ENCODE data around the gene NRXN3.

Gene NRXN3

DNA sequence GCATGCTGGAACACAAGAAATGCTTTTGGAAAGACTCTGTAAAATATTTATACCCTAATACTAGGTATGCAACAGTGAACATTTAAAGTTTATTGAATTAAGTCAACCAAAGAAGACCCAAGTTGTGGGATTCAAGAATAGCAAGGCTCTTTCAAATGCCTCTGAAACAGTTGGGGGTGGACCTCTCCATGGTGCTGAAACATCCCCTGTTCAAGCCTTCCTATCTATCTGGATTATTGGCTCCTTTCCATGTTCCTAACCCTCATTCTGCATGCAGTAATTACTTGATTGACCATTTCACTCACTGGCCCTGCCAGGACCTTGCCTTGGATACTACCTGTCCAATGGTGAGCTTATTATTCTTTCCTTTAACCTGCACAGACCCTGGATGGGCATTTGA is 349.7 kb downstream of the NRXN3 start:
- TF ChIP-seq GATA2 (IDR thresholded peaks at IDR 0.05; ENCODE audit: low read depth, low read length) (no peak), GATA3 (IDR thresholded peaks at IDR 0.05; ENCODE audit: low read depth, low read length) (no peak)

- TF ChIP-seq GATA2 (IDR thresholded peaks at IDR 0.05; ENCODE audit: low read depth, low read length), result no peak
- TF ChIP-seq GATA3 (IDR thresholded peaks at IDR 0.05; ENCODE audit: low read depth, low read length), result no peak
These were observed 354.0 kb downstream of the NRXN3 start for GRCh38 chr14:78524196-78524595.

- TF ChIP-seq GATA2 (IDR thresholded peaks at IDR 0.05; ENCODE audit: low read depth, low read length) (no peak), GATA3 (IDR thresholded peaks at IDR 0.05; ENCODE audit: low read depth, low read length) (no peak)
These were observed 354.6 kb downstream of the NRXN3 start for GRCh38 chr14:78524766-78525165.

GRCh38 chr14:78530078-78530477 is 359.9 kb downstream of the NRXN3 start:
- TF ChIP-seq GATA3 (IDR thresholded peaks at IDR 0.05; ENCODE audit: low read depth, low read length) (no peak), GATA2 (IDR thresholded peaks at IDR 0.05; ENCODE audit: low read depth, low read length) (no peak)

DNA sequence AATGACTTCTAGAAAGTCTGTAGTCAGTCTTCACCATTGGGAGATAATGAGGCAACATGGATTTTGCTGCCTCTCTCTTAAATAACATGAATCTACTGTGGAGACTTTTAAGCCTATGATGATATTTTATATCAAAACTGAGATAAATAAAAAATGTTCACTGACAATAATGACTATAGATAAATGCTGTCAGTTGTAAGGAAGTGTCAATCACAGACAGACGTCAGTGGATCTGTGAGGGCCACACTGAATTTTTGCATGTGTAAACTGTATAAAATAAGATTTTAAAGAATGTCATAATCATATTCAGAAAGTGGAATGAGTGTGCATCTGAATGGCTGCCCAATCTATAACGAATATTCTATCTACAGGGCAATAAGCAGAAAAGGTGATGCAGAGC is 364.0 kb downstream of the NRXN3 start:
- TF ChIP-seq GATA2 (IDR thresholded peaks at IDR 0.05; ENCODE audit: low read depth, low read length) (no peak), GATA3 (IDR thresholded peaks at IDR 0.05; ENCODE audit: low read depth, low read length) (no peak)

- TF ChIP-seq GATA3 (IDR thresholded peaks at IDR 0.05; ENCODE audit: low read depth, low read length) (no peak), GATA2 (IDR thresholded peaks at IDR 0.05; ENCODE audit: low read depth, low read length) (no peak)
These were observed 364.9 kb downstream of the NRXN3 start for GRCh38 chr14:78535041-78535440.

DNA sequence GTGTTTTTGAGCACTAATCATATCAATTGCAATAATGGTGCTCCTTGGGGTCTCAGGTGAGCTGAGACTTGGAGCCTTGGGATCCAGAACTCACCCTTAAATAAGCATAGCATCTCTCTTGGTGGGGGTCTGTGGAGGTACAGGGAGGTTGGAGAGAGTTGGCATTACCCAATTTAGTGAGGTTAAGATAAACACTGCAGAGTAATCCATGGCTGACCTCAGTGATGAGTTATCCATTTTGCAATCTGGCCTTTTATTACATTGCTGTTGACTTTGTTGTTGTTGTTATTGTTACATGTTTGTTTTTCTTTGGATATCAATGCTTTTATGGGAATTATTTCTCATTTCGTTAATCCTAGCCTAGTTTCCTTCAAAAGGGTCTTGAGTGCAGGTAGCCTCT is 373.3 kb downstream of the NRXN3 start:
- TF ChIP-seq GATA3 (IDR thresholded peaks at IDR 0.05; ENCODE audit: low read depth, low read length), result no peak
- TF ChIP-seq GATA2 (IDR thresholded peaks at IDR 0.05; ENCODE audit: low read depth, low read length), result no peak

DNA sequence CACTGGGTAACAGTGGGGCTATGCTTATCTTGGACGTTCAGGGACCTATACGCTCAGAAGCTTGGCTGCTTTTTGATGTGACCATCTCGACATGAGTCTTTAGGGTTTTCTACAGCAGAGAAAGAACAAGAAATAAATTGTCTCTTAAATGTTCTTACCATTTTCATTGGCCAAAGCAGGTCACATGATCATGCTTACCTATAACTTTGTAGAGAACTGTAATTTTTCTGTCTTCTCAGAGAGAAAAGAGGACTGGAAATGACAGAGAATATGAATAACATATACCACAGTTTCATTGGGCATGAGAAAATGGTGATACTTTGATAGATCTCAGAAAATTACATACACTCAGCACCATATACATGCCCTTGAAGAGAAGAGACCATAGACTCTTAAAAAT is 390.9 kb downstream of the NRXN3 start:
- TF ChIP-seq GATA3 (IDR thresholded peaks at IDR 0.05; ENCODE audit: low read depth, low read length), result no peak
- no peak for TF ChIP-seq GATA2 (IDR thresholded peaks at IDR 0.05; ENCODE audit: low read depth, low read length)

GRCh38 chr14:78566026-78566858 is 396.1 kb downstream of the NRXN3 start:
- TF ChIP-seq GATA3 (IDR thresholded peaks at IDR 0.05; ENCODE audit: low read depth, low read length), result no peak
- no peak for TF ChIP-seq GATA2 (IDR thresholded peaks at IDR 0.05; ENCODE audit: low read depth, low read length)

DNA sequence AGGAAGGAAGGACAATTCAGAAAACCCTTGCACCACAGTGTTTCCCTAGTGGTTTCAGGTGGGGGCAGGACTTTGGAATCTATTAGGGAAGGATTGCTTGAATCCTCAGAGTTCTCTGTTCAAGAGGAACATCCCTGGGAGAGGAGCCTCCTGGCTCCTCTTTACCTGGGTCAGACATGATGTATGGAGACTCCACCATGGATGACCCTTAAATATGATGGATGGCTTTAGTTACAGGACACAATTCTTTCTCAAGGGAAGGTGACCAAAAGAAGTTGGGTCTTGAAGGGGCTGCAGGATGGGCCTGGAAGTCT is 396.6 kb downstream of the NRXN3 start:
- TF ChIP-seq GATA3 (IDR thresholded peaks at IDR 0.05; ENCODE audit: low read depth, low read length) (no peak), GATA2 (IDR thresholded peaks at IDR 0.05; ENCODE audit: low read depth, low read length) (no peak)

- TF ChIP-seq GATA3 (IDR thresholded peaks at IDR 0.05; ENCODE audit: low read depth, low read length), result no peak
- no peak for TF ChIP-seq GATA2 (IDR thresholded peaks at IDR 0.05; ENCODE audit: low read depth, low read length)
These were observed 397.2 kb downstream of the NRXN3 start for GRCh38 chr14:78567343-78567742.

DNA sequence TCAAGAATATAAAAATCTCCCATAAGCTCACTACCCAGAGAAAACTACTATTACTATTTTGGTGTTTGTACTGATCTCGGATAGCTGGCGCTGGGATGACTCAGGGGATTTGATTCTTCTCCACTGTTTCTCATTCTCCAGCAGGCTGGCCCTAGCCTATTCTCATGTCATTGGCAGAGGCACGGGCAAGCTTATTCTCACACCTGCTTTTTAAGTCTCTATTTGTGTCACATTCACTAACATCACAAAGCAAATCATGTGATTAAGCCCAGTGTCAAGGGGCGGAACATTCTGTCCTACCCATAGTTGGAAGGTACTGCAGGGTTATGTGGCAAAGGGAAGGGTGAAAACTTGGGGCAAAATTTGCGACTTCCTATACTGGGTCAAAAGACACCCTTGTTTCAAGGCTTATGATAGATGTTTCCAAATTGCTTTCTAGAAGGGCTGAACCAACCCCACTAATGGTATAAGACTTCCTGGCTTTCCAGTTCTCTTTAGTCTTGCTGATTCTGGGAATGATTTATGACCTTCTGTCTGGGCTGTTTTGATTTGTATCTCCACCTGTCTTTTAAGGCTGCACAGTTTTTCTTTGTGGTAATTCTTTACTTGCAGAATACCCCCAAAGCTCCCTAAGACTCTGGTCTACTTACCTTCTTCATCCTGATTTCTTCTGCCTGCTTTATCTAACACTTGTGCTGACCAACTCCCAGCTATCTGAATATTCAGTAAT is 406.4 kb downstream of the NRXN3 start:
- TF ChIP-seq GATA3 (IDR thresholded peaks at IDR 0.05; ENCODE audit: low read depth, low read length) (no peak), GATA2 (IDR thresholded peaks at IDR 0.05; ENCODE audit: low read depth, low read length) (no peak)

DNA sequence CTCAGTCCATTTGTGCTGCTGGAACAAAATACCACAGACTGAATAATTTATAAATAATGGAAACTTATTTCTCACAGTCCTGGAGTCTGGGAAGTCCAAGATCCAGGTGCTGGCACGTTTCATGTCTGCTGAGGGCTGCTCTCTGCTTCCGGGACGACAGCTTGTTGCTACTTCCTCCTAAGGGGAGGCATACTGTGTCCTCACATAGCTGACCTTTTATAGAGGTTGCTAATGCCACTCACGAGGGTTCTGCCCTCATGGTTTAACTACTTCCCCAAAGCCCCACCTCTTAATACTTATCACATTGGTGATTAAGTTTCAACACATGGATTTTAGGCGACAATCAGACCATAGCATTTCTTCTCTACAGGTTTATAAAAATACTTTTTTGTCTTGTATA is 411.1 kb downstream of the NRXN3 start:
- TF ChIP-seq GATA2 (IDR thresholded peaks at IDR 0.05; ENCODE audit: low read depth, low read length), result no peak
- no peak for TF ChIP-seq GATA3 (IDR thresholded peaks at IDR 0.05; ENCODE audit: low read depth, low read length)

DNA sequence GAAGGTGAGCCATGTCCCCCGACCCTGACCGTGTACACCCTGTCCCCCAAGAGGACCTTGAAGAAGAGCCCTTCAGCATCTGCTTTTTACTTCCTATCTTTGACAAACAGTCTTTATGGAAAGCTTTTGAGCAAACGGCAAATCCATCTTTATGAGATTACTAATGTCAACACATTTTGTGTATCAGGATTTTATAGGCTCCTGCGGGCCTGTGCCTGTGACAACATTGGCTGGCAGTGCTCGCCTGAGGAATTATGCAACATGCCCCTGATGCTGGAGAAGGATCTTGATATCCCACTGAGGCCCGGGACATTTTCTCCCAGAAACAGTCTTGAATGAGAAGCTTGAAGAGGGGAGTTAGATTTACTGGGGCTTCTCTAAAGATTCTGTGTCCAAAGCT is 416.5 kb downstream of the NRXN3 start:
- TF ChIP-seq GATA2 (IDR thresholded peaks at IDR 0.05; ENCODE audit: low read depth, low read length), result no peak
- no peak for TF ChIP-seq GATA3 (IDR thresholded peaks at IDR 0.05; ENCODE audit: low read depth, low read length)

- no peak for TF ChIP-seq GATA2 (IDR thresholded peaks at IDR 0.05; ENCODE audit: low read depth, low read length)
- no peak for TF ChIP-seq GATA3 (IDR thresholded peaks at IDR 0.05; ENCODE audit: low read depth, low read length)
These were observed 418.7 kb downstream of the NRXN3 start for GRCh38 chr14:78588906-78589305.

All from SH-SY5Y (cell line).